GM23248 (cell line): ENCODE measurements around the gene ADGRL2.
"Not testable (repeated sequence)": the region's sequence is repeated elsewhere in the genome, so short reads cannot be mapped to it uniquely, and the experiment has no call there.

Experiments
- EZH2 ChIP-seq: fragments of 200-600 bp; sonication (generic); IDR thresholded peaks from 2 replicates; pipeline ENCODE4 v1.6.1; 2018; ENCODE audit warnings: antibody characterized with exemption, mild to moderate bottlenecking; ENCODE audit not compliant: insufficient read depth, poor library complexity, severe bottlenecking
- EZH2phosphoT487 ChIP-seq: fragments of 200-600 bp; sonication (generic); IDR thresholded peaks from 2 replicates; pipeline ENCODE4 v1.6.1; 2018; ENCODE audit warnings: antibody characterized with exemption, moderate library complexity, mild to moderate bottlenecking, low read depth; ENCODE audit not compliant: insufficient read depth

DNA sequence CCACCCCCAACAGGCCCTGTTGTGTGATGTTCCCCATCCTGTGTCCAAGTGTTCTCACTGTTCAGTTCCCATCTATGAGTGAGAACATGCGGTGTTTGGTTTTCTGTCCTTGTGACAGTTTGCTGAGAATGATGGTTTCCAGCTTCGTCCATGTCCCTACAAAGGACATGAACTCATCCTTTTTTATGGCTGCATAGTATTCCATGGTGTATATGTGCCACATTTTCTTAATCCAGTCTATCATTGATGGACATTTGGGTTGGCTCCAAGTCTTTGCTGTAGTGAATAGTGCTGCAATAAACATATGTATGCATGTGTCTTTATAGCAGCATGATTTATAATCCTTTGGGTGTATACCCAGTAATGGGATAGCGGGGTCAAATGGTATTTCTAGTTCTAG lies 70.4 kb downstream of the ADGRL2 start:
- TF ChIP-seq EZH2, EZH2phosphoT487: not testable (repeated sequence)
